IMR-90 (cell line): ENCODE data around the gene FGGY. TPM values are rescaled to one million over a fixed set of nuclear protein-coding genes. Genes with fewer than 3 reads are reported as not detected.
A peak's percentile ranks its signal among the peaks of the same experiment; 100 is the strongest.

ENCODE experiments used
- ATAC-seq: fragments of 200-7000 bp; cut with Tn5 transposase; 2 replicates; pipeline ENCODE4 v1.9.1; 2020; ENCODE audit warnings: low read depth, mild to moderate bottlenecking, moderate library complexity
- BruUV-seq: library from RNA; stranded (reverse); fragments of 400-500 nt; replicated peaks from 2 replicates; lab custom pipeline; 2021; lab: Mats Ljungman, UMichigan
- CTCF ChIA-PET: fragments of 300-600 bp; formaldehyde crosslinking; extraction: SDS; loops from one replicate; lab custom pipeline; 2021; ENCODE audit warnings: antibody characterized with exemption; lab: Yijun Ruan, JAX
- POLR2A ChIA-PET: fragments of 300-600 bp; sonication (Branson Sonifier 250); formaldehyde crosslinking; loops from one replicate; lab custom pipeline; 2022; ENCODE audit warnings: antibody characterized with exemption; ENCODE audit not compliant: unreplicated experiment; lab: Charles Lee
- DNase-seq: peaks from one replicate; pipeline ENCODE4 v3.0.0; 2013
- H2AFZ ChIP-seq: replicated peaks from 2 replicates; pipeline ENCODE3; 2013; ENCODE audit warnings: low read length, mild to moderate bottlenecking; ENCODE audit not compliant: poor library complexity
- H2AK5ac ChIP-seq: 2 replicates; pipeline ENCODE4 v1.6.1; 2013; ENCODE audit warnings: low read depth, low read length, inconsistent platforms
- H2AK9ac ChIP-seq: replicated peaks from 2 replicates; pipeline ENCODE3; 2013; ENCODE audit warnings: mild to moderate bottlenecking, low read depth, low read length, moderate library complexity; ENCODE audit not compliant: poor library complexity
- H2BK120ac ChIP-seq: 2 replicates; pipeline ENCODE4 v1.6.1; 2013; ENCODE audit warnings: low read depth, low read length, inconsistent platforms
- H2BK15ac ChIP-seq: 3 replicates; pipeline ENCODE4 v1.6.1; 2013; ENCODE audit warnings: low read depth, low read length, inconsistent platforms
- H2BK20ac ChIP-seq: 2 replicates; pipeline ENCODE4 v1.6.1; 2013; ENCODE audit warnings: low read depth, mild to moderate bottlenecking, inconsistent platforms, low read length, moderate library complexity
- H2BK5ac ChIP-seq: 2 replicates; pipeline ENCODE4 v1.6.1; 2013; ENCODE audit warnings: mild to moderate bottlenecking, low read depth, low read length, inconsistent platforms; ENCODE audit not compliant: poor library complexity, severe bottlenecking
- H3K14ac ChIP-seq: replicated peaks from 2 replicates; pipeline ENCODE4 v1.6.1; 2013; ENCODE audit warnings: low read depth, low read length, inconsistent platforms
- H3K18ac ChIP-seq: 2 replicates; pipeline ENCODE4 v1.6.1; 2013; ENCODE audit warnings: low read depth, low read length, control low read depth
- H3K23ac ChIP-seq: 2 replicates; pipeline ENCODE4 v1.6.1; 2013; ENCODE audit warnings: low read depth, low read length, inconsistent platforms
- H3K27ac ChIP-seq: 2 replicates; pipeline ENCODE4 v1.5.1; 2013; ENCODE audit warnings: mild to moderate bottlenecking, control low read depth, low read length; ENCODE audit not compliant: insufficient read depth
- H3K27me3 ChIP-seq: 2 replicates; pipeline ENCODE4 v1.6.1; 2013; ENCODE audit warnings: low read length; ENCODE audit not compliant: control insufficient read depth, insufficient read depth
- H3K36me3 ChIP-seq: 2 replicates; pipeline ENCODE4 v1.6.1; 2013; ENCODE audit warnings: low read length, mixed read lengths; ENCODE audit not compliant: control insufficient read depth, insufficient read depth
- H3K4ac ChIP-seq: 2 replicates; pipeline ENCODE4 v1.6.1; 2013; ENCODE audit warnings: low read depth, low read length, inconsistent platforms
- H3K4me1 ChIP-seq: 2 replicates; pipeline ENCODE4 v1.6.1; 2013; ENCODE audit warnings: low read length, mixed read lengths; ENCODE audit not compliant: control insufficient read depth, insufficient read depth
- H3K4me2 ChIP-seq: 2 replicates; pipeline ENCODE4 v1.6.1; 2013; ENCODE audit warnings: low read depth, mild to moderate bottlenecking, control low read depth, low read length, moderate library complexity
- H3K4me3 ChIP-seq: 2 replicates; pipeline ENCODE4 v1.5.1; 2013; ENCODE audit warnings: low read depth, mild to moderate bottlenecking, control low read depth, low read length, moderate library complexity; ENCODE audit not compliant: insufficient read depth
- H3K56ac ChIP-seq: 2 replicates; pipeline ENCODE4 v1.6.1; 2013; ENCODE audit warnings: low read length, inconsistent platforms; ENCODE audit not compliant: insufficient read depth; ENCODE audit errors: extremely low read depth
- H3K79me1 ChIP-seq, 2 experiments: 2 replicates each; pipeline ENCODE4 v1.6.1; 2013; ENCODE audit warnings: low read length in 2 of 2, inconsistent platforms in 1 of 2, low read depth in 1 of 2
- H3K9ac ChIP-seq: 2 replicates; pipeline ENCODE4 v1.6.1; 2013; ENCODE audit warnings: low read depth, low read length, control low read depth
- H3K9me1 ChIP-seq: 2 replicates; pipeline ENCODE4 v1.6.1; 2013; ENCODE audit warnings: low read length, inconsistent platforms; ENCODE audit not compliant: insufficient read depth
- H3K9me3 ChIP-seq: 2 replicates; pipeline ENCODE4 v1.6.1; 2013; ENCODE audit warnings: low read length; ENCODE audit not compliant: control insufficient read depth, insufficient read depth
- H4K20me1 ChIP-seq: 2 replicates; pipeline ENCODE4 v1.6.1; 2013; ENCODE audit warnings: low read length, inconsistent platforms; ENCODE audit not compliant: insufficient read depth
- H4K5ac ChIP-seq: 2 replicates; pipeline ENCODE4 v1.6.1; 2013; ENCODE audit warnings: mild to moderate bottlenecking, low read depth, low read length, control low read depth
- H4K8ac ChIP-seq, 2 experiments: 2 replicates each; pipeline ENCODE4 v1.6.1; 2013; ENCODE audit warnings: low read depth in 2 of 2, low read length in 2 of 2, control low read depth in 1 of 2, inconsistent platforms in 1 of 2
- H4K91ac ChIP-seq: 2 replicates; pipeline ENCODE4 v1.6.1; 2013; ENCODE audit warnings: low read depth, low read length, inconsistent platforms; ENCODE audit not compliant: insufficient read depth
- FOS ChIP-seq: fragments of 150-350 bp; IDR thresholded peaks from 2 replicates; pipeline ENCODE4 v1.6.1; 2016; ENCODE audit warnings: low read depth, low read length
- MAFK ChIP-seq: IDR thresholded peaks from 2 replicates; pipeline ENCODE4 v1.6.1; 2012; ENCODE audit warnings: low read depth, low read length, improper control_type of control experiment
- WGBS, 2 experiments: methylation state at CpG; one replicate each; pipeline versions ENCODE4 v1.1.5 to v1.1.7; 2013; ENCODE audit warnings: missing lambda C conversion rate in 2 of 2; ENCODE audit not compliant: insufficient read length in 1 of 2; ENCODE audit errors: extremely low coverage in 2 of 2; 5-methylcytosine and 5-hydroxymethylcytosine counted together
- dilution Hi-C: fragments of 300-500 bp; cut with HindIII; formaldehyde crosslinking; loops from one replicate; pipeline ENCODE4 v1.14.3; 2018; ENCODE audit warnings: low sequenced_read_pairs; ENCODE audit not compliant: unreplicated experiment
- in situ Hi-C: fragments of 300-500 bp; cut with MboI; formaldehyde crosslinking; loops from 3 replicates; pipeline ENCODE4 v1.14.3; 2019; ENCODE audit warnings: low sequenced_read_pairs, inconsistent platforms, mixed read lengths
- intact Hi-C: fragments of 100-400 bp; cut with micrococcal nuclease; formaldehyde crosslinking; loops from 2 replicates; pipeline ENCODE4 v1.10.0; 2022
- polyA plus RNA-seq, 3 experiments: library from polyadenylated mRNA; depleted of rRNA; stranded (reverse); fragments of >200 nt; gene quantifications; 2 replicates each; pipeline ENCODE4 v1.2.3, GENCODE V29; 2012; ENCODE audit warnings: low replicate concordance in 1 of 3
- total RNA-seq: library from RNA; depleted of rRNA; stranded (reverse); fragments of >200 nt; gene quantifications from 2 replicates; pipeline ENCODE4 v1.2.3, GENCODE V29; 2012
- TF ChIP-seq, protein P1 (sequence below): conservative IDR thresholded peaks from 2 replicates; pipeline ENCODE4 v1.5.1; 2012; ENCODE audit warnings: mild to moderate bottlenecking, low read depth, low read length, improper control_type of control experiment

Gene FGGY
- total and polyA plus RNA-seq, 2 of the 4 experiments (the other 2 are of a cell fraction): 5.6 to 14.0 TPM

GRCh38 chr1:59776960-59777852, 480.3 kb downstream of the FGGY start:
- H3K4me3 ChIP-seq: no peak overlapping the region
- H3K27ac ChIP-seq: peak overlapping the region; percentile 79
- TF ChIP-seq, protein P1, sequence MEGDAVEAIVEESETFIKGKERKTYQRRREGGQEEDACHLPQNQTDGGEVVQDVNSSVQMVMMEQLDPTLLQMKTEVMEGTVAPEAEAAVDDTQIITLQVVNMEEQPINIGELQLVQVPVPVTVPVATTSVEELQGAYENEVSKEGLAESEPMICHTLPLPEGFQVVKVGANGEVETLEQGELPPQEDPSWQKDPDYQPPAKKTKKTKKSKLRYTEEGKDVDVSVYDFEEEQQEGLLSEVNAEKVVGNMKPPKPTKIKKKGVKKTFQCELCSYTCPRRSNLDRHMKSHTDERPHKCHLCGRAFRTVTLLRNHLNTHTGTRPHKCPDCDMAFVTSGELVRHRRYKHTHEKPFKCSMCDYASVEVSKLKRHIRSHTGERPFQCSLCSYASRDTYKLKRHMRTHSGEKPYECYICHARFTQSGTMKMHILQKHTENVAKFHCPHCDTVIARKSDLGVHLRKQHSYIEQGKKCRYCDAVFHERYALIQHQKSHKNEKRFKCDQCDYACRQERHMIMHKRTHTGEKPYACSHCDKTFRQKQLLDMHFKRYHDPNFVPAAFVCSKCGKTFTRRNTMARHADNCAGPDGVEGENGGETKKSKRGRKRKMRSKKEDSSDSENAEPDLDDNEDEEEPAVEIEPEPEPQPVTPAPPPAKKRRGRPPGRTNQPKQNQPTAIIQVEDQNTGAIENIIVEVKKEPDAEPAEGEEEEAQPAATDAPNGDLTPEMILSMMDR: 0 out of 2 replicates have a peak, but pooled peaks have one; percentile 11
- no peak for TF ChIP-seq FOS
- TF ChIP-seq MAFK: no peak
- no TSS peak for BruUV-seq
- H2BK120ac ChIP-seq: peak overlapping the region; percentile 97
- H2BK5ac ChIP-seq: peak overlapping the region; percentile 85
- no CpG with 5 or more reads among the region's 7 CpGs for WGBS, 2 experiments
- DNase-seq: peak; percentile 56
- H2BK15ac ChIP-seq: peak overlapping the region; percentile 95; the same call in 2 of the 3 replicates
- peaks cover 11% of the 10 kb centered on the region for H3K9me1 ChIP-seq
- intact Hi-C loops (loop anchor here (5.0 kb wide), 1 partner anchor 170 kb away; no protein-coding TSS in a partner anchor), dilution Hi-C loops (no loop called here), in situ Hi-C loops (no loop called here)
- H3K56ac ChIP-seq: peak overlapping the region; percentile 32; the same call in 1 of the 2 replicates
- ChIA-PET POLR2A (interaction anchor here (0.6 kb wide), 1 partner anchor 997 kb away, joined by 3 read pairs; no protein-coding TSS in a partner anchor), CTCF (interaction anchor here (0.8 kb wide), 1 partner anchor 78 kb away, joined by 3 read pairs; no protein-coding TSS in a partner anchor)
- peaks cover 11% of the 10 kb centered on the region for H3K4me1 ChIP-seq
- peak overlapping the region; percentile 50 to 88 for H4K8ac ChIP-seq
- peak overlapping the region; percentile 90 for H3K23ac ChIP-seq
- peak overlapping the region; percentile 91 for H3K4ac ChIP-seq
- H4K5ac ChIP-seq: peak overlapping the region; percentile 69
- peak; percentile 88 for ATAC-seq
- H4K20me1 ChIP-seq: no peaks in the 10 kb centered on the region
- H3K4me2 ChIP-seq: peak overlapping the region; percentile 65
- no peaks in the 10 kb centered on the region for H3K9me3 ChIP-seq
- peak overlapping the region; percentile 79 for H3K18ac ChIP-seq
- no peaks in the 10 kb centered on the region for H3K27me3 ChIP-seq
- no peaks in the 10 kb centered on the region for H3K36me3 ChIP-seq
- no peaks in the 10 kb centered on the region for H3K79me1 ChIP-seq
- peak overlapping the region; percentile 91 for H4K91ac ChIP-seq
- H3K14ac ChIP-seq: peak overlapping the region; percentile 91
- H2AFZ ChIP-seq: peak overlapping the region; percentile 91
- H2BK20ac ChIP-seq: peak overlapping the region; percentile 94
- no peak overlapping the region for H3K9ac ChIP-seq
- H2AK5ac ChIP-seq: peak overlapping the region; percentile 96
- H2AK9ac ChIP-seq: peak overlapping the region; percentile 73
